ENCODE data around the gene SHC4.

SHC4 gene

GRCh38 chr15:48781481-48782081, 182.1 kb downstream of the SHC4 start:
- Histone ChIP-seq H3K9me3 (ENCODE audit: control insufficient read depth, low read length) (no peaks in the 10 kb centered on the region), H3K4me3 (ENCODE audit: insufficient read depth in 1 of 2, low read depth in 1 of 2, low read length in 2 of 2) (no peak overlapping the region), H3K23ac (ENCODE audit: low read length in 2 of 2) (no peak overlapping the region), H3K14ac (ENCODE audit: low read length in 2 of 2) (no peak overlapping the region), H3K79me1 (replicated peaks; ENCODE audit: low read length, poor library complexity, severe bottlenecking) (peaks cover 1% of the 10 kb centered on the region), H4K8ac (ENCODE audit: low read length) (no peak overlapping the region), H3K9ac (ENCODE audit: low read length) (no peak overlapping the region), H3K36me3 (ENCODE audit: control insufficient read depth in 1 of 2, insufficient read depth in 2 of 2, low read depth in 1 of 2, low read length in 2 of 2) (peaks cover 4 to 21% of the 10 kb centered on the region in 2 experiments), H3K27me3 (ENCODE audit: control insufficient read depth in 1 of 2, insufficient read depth in 1 of 2, low read length in 2 of 2) (no peaks in the 10 kb centered on the region), H2BK5ac (ENCODE audit: low read depth, low read length, poor library complexity, severe bottlenecking) (no peak overlapping the region), H3K27ac (ENCODE audit: low read length, poor library complexity, severe bottlenecking) (no peak overlapping the region), H3K4ac (ENCODE audit: low read depth in 1 of 2, low read length in 2 of 2) (no peak overlapping the region), H2AFZ (ENCODE audit: low read depth, low read length) (no peak overlapping the region), H3K4me2 (ENCODE audit: low read length, poor library complexity, severe bottlenecking) (no peak overlapping the region), H2AK5ac (ENCODE audit: low read length, severe bottlenecking) (no peak overlapping the region), H3K4me1 (ENCODE audit: control insufficient read depth, insufficient read depth, low read depth, low read length) (no peaks in the 10 kb centered on the region), H2BK12ac (ENCODE audit: low read length in 2 of 2) (no peak overlapping the region), H4K91ac (ENCODE audit: low read length) (no peak overlapping the region), H2BK15ac (ENCODE audit: low read depth, poor library complexity, severe bottlenecking) (no peak overlapping the region), H2BK120ac (ENCODE audit: low read depth, low read length) (no peak overlapping the region), H3K18ac (ENCODE audit: low read depth in 1 of 2, low read length in 2 of 2) (peak overlapping the region in 1 of 2 experiments; percentile 21)
- WGBS = no CpG with 5 or more reads among the region's 5 CpGs
- no peak for DNase-seq

GRCh38 chr15:48781017-48781416, 182.7 kb downstream of the SHC4 start:
- Histone ChIP-seq H3K79me1 (replicated peaks; ENCODE audit: low read length, poor library complexity, severe bottlenecking) (peaks cover 1% of the 10 kb centered on the region), H2BK5ac (ENCODE audit: low read depth, low read length, poor library complexity, severe bottlenecking) (no peak overlapping the region), H3K4me3 (ENCODE audit: insufficient read depth in 1 of 2, low read depth in 1 of 2, low read length in 2 of 2) (no peak overlapping the region), H3K27me3 (ENCODE audit: control insufficient read depth in 1 of 2, insufficient read depth in 1 of 2, low read length in 2 of 2) (no peaks in the 10 kb centered on the region), H2BK15ac (ENCODE audit: low read depth, poor library complexity, severe bottlenecking) (no peak overlapping the region), H3K18ac (ENCODE audit: low read depth in 1 of 2, low read length in 2 of 2) (no peak overlapping the region), H3K36me3 (ENCODE audit: control insufficient read depth in 1 of 2, insufficient read depth in 2 of 2, low read depth in 1 of 2, low read length in 2 of 2) (peaks cover 4 to 21% of the 10 kb centered on the region in 2 experiments), H2BK120ac (ENCODE audit: low read depth, low read length) (no peak overlapping the region), H2AFZ (ENCODE audit: low read depth, low read length) (no peak overlapping the region), H3K9me3 (ENCODE audit: control insufficient read depth, low read length) (no peaks in the 10 kb centered on the region), H3K9ac (ENCODE audit: low read length) (no peak overlapping the region), H3K4me1 (ENCODE audit: control insufficient read depth, insufficient read depth, low read depth, low read length) (no peaks in the 10 kb centered on the region), H3K27ac (ENCODE audit: low read length, poor library complexity, severe bottlenecking) (no peak overlapping the region), H3K14ac (ENCODE audit: low read length in 2 of 2) (no peak overlapping the region), H4K91ac (ENCODE audit: low read length) (no peak overlapping the region), H3K4ac (ENCODE audit: low read depth in 1 of 2, low read length in 2 of 2) (no peak overlapping the region), H2BK12ac (ENCODE audit: low read length in 2 of 2) (no peak overlapping the region), H3K4me2 (ENCODE audit: low read length, poor library complexity, severe bottlenecking) (no peak overlapping the region), H4K8ac (ENCODE audit: low read length) (no peak overlapping the region), H2AK5ac (ENCODE audit: low read length, severe bottlenecking) (no peak overlapping the region), H3K23ac (ENCODE audit: low read length in 2 of 2) (no peak overlapping the region)
- WGBS = 100% methylated on average over 1 of the region's 2 CpGs
- no peak for DNase-seq

- Histone ChIP-seq H2BK12ac (ENCODE audit: low read length in 2 of 2) (no peak overlapping the region), H3K23ac (ENCODE audit: low read length in 2 of 2) (no peak overlapping the region), H4K8ac (ENCODE audit: low read length) (no peak overlapping the region), H3K9ac (ENCODE audit: low read length) (peak overlapping the region; percentile 78), H3K4me1 (ENCODE audit: control insufficient read depth, insufficient read depth, low read depth, low read length) (no peaks in the 10 kb centered on the region), H3K9me3 (ENCODE audit: control insufficient read depth, low read length) (no peaks in the 10 kb centered on the region), H2BK15ac (ENCODE audit: low read depth, poor library complexity, severe bottlenecking) (no peak overlapping the region), H4K91ac (ENCODE audit: low read length) (no peak overlapping the region), H3K14ac (ENCODE audit: low read length in 2 of 2) (no peak overlapping the region), H3K18ac (ENCODE audit: low read depth in 1 of 2, low read length in 2 of 2) (no peak overlapping the region), H3K27me3 (ENCODE audit: control insufficient read depth in 1 of 2, insufficient read depth in 1 of 2, low read length in 2 of 2) (no peaks in the 10 kb centered on the region), H3K27ac (ENCODE audit: low read length, poor library complexity, severe bottlenecking) (no peak overlapping the region), H3K4me3 (ENCODE audit: insufficient read depth in 1 of 2, low read depth in 1 of 2, low read length in 2 of 2) (peak overlapping the region in 1 of 2 experiments; percentile 47), H3K4me2 (ENCODE audit: low read length, poor library complexity, severe bottlenecking) (no peak overlapping the region), H2AK5ac (ENCODE audit: low read length, severe bottlenecking) (no peak overlapping the region), H2BK120ac (ENCODE audit: low read depth, low read length) (no peak overlapping the region), H3K79me1 (replicated peaks; ENCODE audit: low read length, poor library complexity, severe bottlenecking) (no peaks in the 10 kb centered on the region), H3K36me3 (ENCODE audit: control insufficient read depth in 1 of 2, insufficient read depth in 2 of 2, low read depth in 1 of 2, low read length in 2 of 2) (peaks cover 4 to 20% of the 10 kb centered on the region in 2 experiments), H3K4ac (ENCODE audit: low read depth in 1 of 2, low read length in 2 of 2) (no peak overlapping the region), H2AFZ (ENCODE audit: low read depth, low read length) (no peak overlapping the region), H2BK5ac (ENCODE audit: low read depth, low read length, poor library complexity, severe bottlenecking) (no peak overlapping the region)
- 88% methylated on average over 7 of the region's 10 CpGs for WGBS
- DNase-seq = no peak
Measured at GRCh38 chr15:48778331-48778730, 185.4 kb downstream of the SHC4 start.

DNA sequence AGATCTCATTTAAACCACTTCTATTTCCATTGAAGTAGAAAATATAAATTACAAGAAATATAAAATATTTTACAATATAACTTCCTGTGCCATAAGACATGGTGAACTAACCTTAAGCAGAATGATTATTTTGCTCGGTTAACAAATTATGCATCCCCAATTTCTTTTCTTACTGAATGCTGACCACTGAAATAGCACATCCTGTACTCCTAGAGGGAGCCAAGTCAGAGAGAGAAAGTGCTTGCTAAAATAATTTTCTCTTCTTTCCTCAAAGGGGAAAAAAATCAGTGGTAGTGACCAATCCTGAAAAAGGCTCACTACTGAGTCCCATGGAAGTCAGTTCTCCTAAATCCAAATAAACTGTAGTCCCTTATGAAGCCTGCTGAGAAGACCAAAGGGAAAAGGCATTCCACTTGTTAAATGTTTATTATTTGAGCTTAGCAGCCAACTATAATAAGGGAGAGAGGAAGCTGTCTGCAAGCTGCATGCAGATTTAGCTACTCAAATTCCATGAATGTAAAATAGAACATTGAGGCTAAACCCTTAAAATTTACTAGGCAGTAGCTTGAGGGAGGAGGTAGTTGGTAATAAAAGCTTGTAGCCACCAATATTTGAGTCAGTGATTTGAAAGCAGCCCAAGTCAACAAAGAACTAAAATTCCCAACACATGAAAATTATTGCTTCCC, 185.9 kb downstream of the SHC4 start:
- WGBS = 86% methylated on average over 1 of the region's 1 CpG
- no peak overlapping the region for H2BK5ac ChIP-seq (ENCODE audit: low read depth, low read length, poor library complexity, severe bottlenecking)
- H4K8ac ChIP-seq (ENCODE audit: low read length) = no peak overlapping the region
- no peak overlapping the region for H2BK120ac ChIP-seq (ENCODE audit: low read depth, low read length)
- H2AFZ ChIP-seq (ENCODE audit: low read depth, low read length) = no peak overlapping the region
- peak overlapping the region in 1 of 2 experiments; percentile 47 for H3K4me3 ChIP-seq (ENCODE audit: insufficient read depth in 1 of 2, low read depth in 1 of 2, low read length in 2 of 2)
- H3K4me2 ChIP-seq (ENCODE audit: low read length, poor library complexity, severe bottlenecking) = no peak overlapping the region
- H3K27ac ChIP-seq (ENCODE audit: low read length, poor library complexity, severe bottlenecking) = no peak overlapping the region
- H3K23ac ChIP-seq (ENCODE audit: low read length in 2 of 2) = no peak overlapping the region
- no peak for DNase-seq
- H3K9me3 ChIP-seq (ENCODE audit: control insufficient read depth, low read length) = no peaks in the 10 kb centered on the region
- H3K18ac ChIP-seq (ENCODE audit: low read depth in 1 of 2, low read length in 2 of 2) = no peak overlapping the region
- H3K36me3 ChIP-seq (ENCODE audit: control insufficient read depth in 1 of 2, insufficient read depth in 2 of 2, low read depth in 1 of 2, low read length in 2 of 2) = peaks cover 4 to 14% of the 10 kb centered on the region in 2 experiments
- no peak overlapping the region for H2BK12ac ChIP-seq (ENCODE audit: low read length in 2 of 2)
- H2BK15ac ChIP-seq (ENCODE audit: low read depth, poor library complexity, severe bottlenecking) = no peak overlapping the region
- H3K4me1 ChIP-seq (ENCODE audit: control insufficient read depth, insufficient read depth, low read depth, low read length) = no peaks in the 10 kb centered on the region
- no peak overlapping the region for H3K4ac ChIP-seq (ENCODE audit: low read depth in 1 of 2, low read length in 2 of 2)
- no peak overlapping the region for H3K14ac ChIP-seq (ENCODE audit: low read length in 2 of 2)
- H3K9ac ChIP-seq (ENCODE audit: low read length) = peak overlapping the region; percentile 78
- no peak overlapping the region for H2AK5ac ChIP-seq (ENCODE audit: low read length, severe bottlenecking)
- no peaks in the 10 kb centered on the region for H3K27me3 ChIP-seq (ENCODE audit: control insufficient read depth in 1 of 2, insufficient read depth in 1 of 2, low read length in 2 of 2)
- H3K79me1 ChIP-seq (replicated peaks; ENCODE audit: low read length, poor library complexity, severe bottlenecking) = peaks cover 1% of the 10 kb centered on the region
- H4K91ac ChIP-seq (ENCODE audit: low read length) = no peak overlapping the region
